CD4-positive, alpha-beta T cell treated with Interleukin-15 for 4 hours (primary cell): ENCODE data around the gene SFT2D2.
"Not testable (repeated sequence)": the region's sequence is repeated elsewhere in the genome, so short reads cannot be mapped to it uniquely, and the experiment has no call there.

Experiments
- DNase-seq: peaks from one replicate; pipeline ENCODE4 v3.0.0-alpha.2; 2020; ENCODE audit warnings: low spot score

Gene SFT2D2

DNA sequence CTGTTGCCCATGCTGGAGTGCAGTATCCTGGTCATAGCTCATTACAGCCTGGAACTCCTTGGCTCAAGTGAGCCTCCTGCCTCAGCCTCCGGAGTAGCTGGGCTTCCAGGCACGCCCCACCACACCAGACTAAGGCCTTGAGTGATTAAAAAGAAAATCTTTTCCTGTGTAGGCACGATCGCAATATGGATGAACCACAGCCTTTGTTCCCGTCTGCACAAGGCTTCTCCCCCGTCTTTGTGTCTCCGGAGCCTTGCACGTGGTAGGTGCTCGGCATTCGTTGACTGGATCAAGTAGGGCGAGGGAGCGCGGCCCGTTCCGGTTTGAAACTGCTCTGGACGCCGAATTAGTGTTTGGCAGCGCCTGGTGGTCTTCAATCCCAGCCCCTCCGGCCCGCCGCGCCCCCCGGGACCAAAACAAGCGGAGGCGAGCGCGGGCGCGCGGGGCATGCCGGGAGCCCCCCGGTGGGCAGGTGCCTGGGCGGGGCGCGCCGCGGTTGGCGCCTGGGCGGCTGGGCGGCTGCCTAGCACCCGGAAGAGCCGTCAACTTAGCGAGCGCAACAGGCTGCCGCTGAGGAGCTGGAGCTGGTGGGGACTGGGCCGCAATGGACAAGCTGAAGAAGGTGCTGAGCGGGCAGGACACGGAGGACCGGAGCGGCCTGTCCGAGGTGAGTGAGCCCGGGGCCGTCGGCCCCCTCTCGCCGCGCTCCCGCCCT, at the start of gene SFT2D2:
SFT2D2 (plus strand) TSS at position 529 of the 715 bp plus-strand sequence; CDS start at position 605, 76 bp downstream.
- peak; percentile 72 for DNase-seq

DNA sequence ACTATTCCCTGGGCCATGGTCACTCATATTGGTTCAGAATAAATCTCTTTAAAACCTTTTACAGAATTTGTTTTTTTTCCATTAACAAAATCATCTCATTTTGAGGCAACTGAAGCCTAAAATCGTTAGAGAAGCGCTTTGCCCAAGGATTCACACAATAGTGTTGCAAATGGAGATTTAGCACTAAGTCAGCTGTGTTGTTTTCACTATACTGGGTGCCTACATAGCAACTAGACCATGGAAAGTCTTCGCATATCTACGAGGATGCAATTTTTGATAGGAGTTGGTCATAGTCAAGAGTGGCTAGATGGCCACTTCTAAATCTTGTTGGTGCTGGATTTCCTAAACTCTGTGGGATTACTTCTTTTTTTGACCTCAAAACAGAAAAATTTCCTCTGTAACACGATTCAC, 47.6 kb upstream of the SFT2D2 start:
- DNase-seq: no peak

DNA sequence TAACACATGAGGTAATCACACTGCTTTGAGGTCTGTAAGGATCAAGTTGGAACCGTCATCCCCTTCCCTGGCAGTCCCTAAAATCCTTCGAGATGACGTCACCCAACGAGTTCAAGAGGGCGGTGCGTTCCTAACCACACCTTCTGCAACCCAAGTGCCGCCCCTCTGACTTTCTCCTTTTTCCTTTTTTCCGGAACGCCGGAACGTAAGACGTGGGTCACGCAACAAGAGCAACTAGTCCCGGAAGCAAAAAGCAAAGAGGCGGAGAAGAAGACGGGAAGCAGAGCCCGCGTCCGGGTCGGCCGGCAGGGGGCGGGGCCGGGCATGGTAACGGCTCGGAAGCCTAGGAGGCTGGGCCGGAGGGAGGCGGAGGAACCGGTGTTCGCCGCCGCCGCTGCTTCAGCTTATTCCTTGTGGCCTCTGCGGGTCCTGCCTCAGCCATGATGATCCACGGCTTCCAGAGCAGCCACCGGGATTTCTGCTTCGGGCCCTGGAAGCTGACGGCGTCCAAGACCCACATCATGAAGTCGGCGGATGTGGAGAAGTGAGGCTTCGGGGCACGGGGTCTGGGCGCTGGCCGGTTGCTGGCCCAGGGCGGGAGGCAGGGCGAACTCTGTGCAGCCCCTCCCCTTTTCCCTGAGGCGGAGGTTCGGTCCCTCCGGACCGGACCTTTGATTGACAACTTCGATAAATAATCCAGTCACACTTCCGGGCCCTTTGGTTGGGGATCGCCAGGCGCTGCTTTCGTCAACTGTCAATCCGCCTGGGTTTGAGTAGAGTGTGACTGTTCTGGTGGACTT, 47.0 kb upstream of the SFT2D2 start, which contains the start of gene TIPRL:
TIPRL (plus strand) TSS at position 325 of the 800 bp plus-strand sequence; CDS start at position 441, 116 bp downstream.
- peak; percentile 94 for DNase-seq

DNA sequence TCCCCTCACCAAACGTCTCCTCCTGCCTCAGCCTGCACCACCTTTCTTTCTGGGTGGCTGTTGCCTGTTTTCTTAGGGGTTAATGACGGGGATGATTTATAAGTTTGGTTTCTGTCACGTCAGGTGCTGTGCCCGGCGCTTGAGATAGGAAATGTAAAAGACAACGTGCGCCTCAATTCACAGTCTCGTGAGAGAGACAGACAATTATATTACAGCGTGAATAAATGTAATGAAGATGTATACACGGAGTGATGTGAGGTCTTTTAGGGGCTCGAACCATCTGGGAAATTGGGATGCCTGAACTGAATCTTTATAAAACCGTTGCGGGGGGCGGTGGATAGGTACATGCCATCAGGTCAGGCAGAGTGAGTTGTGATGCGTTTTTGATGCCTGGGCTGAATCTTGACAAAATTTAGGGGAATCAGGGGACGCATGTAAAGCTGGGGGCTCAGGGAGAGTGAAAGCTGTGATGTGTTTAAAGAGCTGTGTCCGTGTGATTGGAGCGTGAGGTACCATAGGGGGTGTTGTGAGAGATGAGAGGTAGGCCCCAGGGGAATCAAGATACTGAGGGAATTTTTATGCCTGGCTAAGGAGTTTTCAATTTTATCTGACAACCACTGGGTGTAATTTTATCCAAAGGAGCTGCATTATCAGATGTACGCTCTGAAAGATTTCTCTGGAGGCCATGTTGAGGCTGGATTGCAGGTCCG, 46.2 kb upstream of the SFT2D2 start:
- no peak for DNase-seq

DNA sequence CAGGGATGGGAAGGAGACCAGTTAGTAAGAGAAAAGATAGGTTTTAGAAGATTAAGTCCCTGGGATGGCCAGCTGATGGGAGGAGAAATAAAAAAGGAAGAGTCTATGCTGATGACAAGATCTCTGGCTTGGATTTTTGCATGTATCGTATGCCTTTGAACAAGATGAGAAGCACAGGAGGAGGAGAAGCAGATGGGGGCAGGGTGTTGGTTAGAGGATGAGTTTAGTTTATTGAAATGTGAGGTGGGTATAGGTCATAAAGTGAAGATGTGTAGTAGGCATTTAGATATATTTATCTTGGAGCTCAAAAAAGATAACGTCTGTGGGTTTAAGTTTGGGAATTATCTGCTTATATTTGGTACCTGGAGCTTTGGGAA, 45.7 kb upstream of the SFT2D2 start:
- no peak for DNase-seq

DNA sequence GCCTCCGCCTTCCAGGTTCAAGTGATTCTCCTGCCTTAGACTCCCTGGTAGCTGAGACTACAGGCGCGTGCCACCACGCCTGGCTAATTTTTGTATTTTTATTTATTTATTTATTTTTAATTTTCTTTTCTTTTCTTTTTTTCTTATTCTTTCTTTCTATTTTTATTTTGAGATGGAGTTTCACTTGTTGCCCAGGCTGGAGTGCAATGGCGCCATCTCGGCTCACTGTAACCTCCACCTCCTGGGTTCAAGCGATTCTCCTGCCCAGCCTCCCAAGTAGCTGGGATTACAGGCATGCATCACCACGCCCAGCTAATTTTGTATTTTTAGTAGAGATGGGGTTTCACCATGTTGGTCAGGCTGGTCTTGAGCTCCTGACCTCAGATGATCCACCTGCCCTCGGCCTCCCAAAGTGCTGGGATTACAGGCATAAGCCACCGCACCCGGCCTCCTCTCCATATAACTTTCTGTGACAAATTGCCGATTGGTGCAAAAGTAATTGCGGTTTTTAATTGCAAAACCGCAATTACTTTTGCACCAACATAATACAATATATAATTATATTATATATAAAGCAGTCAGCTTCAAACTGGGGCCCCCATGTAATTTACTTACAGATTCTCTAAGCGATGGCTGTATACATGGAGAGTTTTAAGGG, 44.6 kb upstream of the SFT2D2 start:
- DNase-seq: not testable (repeated sequence)

DNA sequence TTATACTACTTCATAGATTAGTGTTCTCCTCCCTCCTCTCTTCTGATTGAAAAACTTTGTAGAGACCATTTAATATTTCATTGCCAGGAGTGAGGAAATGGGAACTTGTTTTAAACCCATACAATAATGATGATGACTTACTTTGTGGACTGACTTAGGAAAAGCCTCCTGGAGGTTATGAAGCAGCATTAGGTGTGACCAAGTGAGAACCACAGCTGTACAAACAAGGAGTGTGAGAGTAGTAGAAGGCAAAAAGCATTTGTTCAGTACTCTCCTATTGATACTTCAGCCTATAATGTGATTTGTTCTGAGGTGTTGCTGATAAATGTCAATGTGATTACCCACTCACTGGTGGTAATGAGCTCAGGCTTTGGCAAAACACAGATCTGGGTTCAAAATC, 38.6 kb upstream of the SFT2D2 start:
- no peak for DNase-seq

DNA sequence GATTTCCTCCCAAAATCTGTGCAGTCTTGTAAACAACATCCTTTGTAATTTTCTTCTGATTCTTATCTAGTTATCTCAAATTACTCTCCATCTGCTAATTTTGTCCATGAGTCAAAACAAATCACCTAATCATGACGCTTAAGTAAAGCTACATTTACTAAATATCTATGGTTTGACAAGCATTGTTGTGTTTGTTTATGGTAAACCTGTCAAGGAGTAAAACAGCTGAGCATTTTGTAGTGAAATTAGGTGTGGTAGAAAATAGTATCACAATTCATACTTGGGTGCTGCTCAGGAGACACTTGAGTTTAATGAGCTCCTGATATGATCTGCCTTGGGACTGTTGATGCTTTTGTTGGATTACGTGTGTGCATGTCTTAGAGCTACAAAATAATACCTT, 35.4 kb upstream of the SFT2D2 start:
- DNase-seq: no peak

DNA sequence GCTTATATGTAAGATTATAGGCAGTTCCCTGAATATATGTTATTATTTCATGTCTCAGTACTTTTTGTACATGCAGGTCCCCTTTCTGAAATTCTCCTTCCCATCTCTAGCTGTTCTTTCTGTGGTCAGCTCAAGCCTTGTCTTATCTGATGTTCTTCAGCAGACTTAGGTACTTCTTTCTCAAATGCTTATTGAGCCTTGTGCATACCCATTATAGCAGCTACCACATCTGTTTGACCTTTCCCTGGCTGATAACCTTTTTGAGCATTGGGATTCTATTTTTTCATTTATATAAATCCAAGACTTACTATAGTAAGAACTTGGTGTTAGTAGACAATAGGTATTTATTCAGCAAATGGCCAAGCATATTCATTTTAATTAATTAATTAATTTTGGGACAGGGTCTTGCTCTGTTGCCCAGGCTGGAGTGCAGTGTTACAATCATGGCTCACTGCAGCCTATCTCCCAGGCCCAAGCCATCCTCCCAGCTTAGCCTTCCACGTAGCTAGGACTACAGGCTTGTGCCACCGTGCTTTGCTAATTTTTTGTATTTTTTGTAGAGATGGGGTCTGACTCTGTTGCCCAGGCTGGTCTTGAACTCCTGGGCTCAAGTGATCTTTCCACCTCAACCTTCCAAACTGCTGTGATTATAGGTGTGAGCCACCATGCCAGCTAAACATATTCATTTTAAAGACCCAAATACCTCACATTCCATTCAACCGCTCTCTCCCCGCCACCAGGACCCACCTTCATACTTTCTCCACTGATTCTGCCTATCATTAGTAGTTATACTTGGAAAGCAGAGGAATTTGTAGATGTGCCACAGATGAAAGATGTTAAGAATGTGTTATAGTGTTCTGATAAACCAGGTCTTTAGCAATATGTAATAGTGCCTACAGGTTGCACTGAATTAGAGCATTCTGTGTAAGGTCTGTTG, 30.3 kb upstream of the SFT2D2 start:
- no peak for DNase-seq

DNA sequence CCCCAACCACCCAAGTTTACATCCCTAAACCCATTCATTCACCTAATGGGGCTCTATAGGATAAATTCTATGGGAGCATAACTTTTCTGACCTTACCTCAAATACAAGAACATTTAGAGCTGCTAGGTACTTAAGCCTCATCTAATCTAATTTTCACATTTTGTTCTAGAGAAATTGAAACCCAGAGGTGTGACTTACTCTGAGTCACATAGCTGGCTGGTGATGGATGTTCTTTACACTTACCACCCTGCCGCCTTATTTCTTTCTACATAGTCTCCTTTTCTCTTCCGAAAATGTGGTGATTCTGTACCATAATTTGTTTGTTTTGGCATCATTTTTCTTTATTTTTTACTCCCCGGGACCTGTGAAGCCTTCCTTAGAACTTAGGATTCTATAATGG, 26.7 kb upstream of the SFT2D2 start:
- no peak for DNase-seq

DNA sequence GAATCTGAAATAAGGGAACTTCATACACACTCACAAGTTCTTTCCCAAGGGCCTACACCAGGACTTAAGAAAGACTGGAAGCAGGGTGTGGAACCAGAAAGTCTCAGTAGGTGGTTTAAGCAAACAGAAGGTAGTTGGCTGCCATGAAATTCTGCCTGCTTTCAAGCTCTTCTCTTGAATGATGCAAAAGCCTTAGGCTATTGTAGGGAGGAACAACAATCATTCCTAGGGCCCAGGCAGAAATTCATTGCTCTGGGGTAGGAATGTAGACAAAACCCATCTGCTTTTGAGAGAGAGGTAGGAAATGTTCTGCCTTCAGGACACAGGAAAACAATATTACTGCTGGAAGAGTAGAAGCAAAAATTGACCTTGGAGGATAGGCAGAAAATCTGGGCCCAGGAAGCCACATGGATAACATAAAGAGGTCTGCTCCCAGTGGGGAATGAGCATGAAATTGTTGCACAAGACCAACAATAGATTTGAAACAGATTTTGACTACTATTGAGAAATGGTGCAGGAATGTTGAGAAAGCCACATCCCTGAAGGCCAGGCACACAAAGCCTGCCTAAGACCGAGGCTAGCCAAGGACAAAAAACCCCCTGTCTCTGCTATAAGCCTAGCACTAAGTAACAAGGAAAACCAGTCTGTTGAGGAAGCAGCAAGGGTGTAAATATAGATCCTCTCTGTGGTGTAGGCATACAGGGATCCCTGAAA, 22.7 kb upstream of the SFT2D2 start:
- DNase-seq: no peak

DNA sequence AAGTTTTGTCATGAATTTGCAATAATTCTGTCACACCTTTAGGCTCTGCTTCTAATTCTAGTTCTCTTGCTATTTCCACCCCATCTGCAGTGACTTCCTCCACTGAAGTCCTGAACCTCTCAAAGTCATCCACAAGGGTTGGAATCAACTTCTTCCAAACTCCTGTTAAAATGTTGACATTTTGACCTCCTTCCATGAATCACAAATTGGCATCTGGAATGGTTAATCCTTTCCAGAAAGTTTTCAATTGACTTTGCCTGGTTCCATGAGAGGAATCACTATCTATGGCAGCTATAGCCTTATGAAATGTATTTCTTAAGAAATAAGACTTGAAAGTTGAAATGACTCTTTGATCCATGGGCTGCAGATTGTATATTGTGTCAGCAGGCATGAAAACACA, 19.7 kb upstream of the SFT2D2 start:
- DNase-seq: no peak

DNA sequence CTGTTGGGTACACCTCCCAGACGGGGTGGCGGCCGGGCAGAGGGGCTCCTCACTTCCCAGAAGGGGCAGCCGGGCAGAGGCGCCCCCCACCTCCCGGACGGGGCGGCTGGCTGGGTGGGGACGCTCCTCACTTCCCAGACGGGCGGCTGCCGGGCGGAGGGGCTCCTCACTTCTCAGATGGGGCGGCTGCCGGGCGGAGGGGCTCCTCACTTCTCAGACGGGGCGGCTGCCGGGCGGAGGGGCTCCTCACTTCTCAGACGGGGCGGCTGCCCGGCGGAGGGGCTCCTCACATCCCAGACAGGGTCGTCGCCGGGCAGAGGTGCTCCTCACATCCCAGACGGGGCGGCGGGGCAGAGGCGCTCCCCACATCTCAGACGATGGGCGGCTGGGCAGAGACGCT, 18.1 kb upstream of the SFT2D2 start:
- DNase-seq: not testable (repeated sequence)

DNA sequence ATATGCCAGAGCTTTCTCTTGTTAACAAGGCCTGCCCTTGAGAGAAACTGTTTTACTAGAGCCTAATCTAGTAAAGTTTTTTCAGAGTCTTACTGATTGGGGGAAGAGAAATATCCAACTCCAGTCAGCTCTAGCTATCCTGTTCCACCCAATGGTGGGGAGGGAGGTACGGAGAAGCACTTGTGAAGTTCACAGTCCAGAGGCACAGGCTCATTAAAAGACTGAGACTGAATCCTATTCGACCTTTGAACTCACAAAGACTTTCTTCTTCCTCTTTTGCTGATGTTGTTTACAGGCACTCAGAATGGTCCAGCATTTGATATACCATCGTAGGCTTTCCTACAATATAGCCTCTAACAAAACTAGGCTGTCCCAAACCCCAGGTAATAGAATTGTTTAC, 15.5 kb upstream of the SFT2D2 start:
- no peak for DNase-seq

DNA sequence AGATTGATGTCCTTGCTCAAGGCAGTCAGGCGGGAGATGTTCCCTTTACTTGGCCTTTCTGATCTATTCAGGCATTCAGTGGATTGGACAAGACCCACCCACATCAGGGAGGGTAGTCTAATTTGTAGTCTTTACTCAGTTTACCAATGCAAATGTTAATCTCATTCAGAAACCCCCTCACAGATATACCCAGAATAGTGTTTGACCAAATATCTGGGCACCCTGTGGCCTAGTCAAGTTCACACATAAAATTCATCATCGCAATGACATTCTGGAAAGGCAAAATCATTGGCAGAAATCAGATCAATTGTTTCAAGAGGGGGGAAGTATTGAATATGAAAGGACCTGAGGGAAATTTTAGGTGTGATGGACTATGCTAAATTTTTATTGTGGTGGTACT, 12.5 kb upstream of the SFT2D2 start:
- no peak for DNase-seq

DNA sequence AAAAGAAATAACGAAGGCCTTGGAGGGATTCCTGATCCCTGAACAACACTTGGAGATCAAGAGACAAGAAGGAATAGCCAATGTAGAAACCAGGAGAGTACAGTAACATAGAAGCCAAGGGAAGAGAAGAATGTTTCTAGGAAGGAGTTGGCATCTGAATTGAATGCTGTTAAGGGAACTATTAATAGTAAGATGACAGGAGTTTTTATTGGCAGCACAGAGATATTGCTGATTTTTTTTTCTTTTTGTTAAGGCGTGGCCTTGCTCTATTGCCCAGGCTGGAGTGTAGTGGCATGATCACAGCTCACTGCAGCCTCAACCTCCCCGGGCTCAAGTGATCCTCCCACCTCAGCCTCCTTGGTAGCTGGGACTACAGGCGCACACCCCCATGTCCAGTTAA, 9.6 kb upstream of the SFT2D2 start:
- DNase-seq: no peak

DNA sequence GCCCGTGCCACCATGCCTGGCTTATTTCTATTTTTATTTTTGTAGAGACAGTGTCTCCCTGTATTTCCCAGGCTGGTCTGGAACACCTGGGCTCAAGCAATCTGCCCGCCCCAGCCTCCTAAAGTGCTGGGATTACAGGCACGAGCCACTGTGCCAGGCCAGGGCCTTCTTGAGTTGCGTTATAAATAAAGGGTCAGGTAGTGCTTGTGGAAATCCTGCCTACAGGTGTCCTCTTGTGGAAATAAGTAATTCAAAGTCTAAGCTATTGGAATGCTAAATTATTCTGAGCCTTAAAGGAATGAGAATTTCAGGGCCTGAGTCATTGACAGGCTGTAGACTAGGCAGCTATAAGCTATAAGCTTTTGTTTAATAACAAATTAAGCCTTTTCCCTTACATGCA, 8.1 kb upstream of the SFT2D2 start:
- DNase-seq: no peak

DNA sequence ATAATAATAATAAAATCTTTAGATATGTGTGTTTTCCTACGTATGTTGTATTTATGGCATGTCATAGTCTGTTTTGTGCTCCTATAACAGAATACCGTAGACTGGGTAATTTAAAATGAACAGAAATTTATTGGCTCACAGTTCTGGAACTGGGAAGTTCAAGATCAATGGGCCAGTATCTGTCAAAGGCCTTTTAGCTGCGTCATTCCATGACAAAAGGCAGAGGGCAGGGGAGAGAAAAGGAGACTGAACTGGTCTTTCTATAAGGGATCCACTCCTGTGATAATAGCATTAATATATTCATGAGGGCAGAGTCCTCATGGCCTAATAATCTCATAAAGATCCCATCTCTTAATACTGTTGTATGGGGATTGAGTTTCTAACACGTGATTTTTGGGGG, 7.1 kb upstream of the SFT2D2 start:
- no peak for DNase-seq

DNA sequence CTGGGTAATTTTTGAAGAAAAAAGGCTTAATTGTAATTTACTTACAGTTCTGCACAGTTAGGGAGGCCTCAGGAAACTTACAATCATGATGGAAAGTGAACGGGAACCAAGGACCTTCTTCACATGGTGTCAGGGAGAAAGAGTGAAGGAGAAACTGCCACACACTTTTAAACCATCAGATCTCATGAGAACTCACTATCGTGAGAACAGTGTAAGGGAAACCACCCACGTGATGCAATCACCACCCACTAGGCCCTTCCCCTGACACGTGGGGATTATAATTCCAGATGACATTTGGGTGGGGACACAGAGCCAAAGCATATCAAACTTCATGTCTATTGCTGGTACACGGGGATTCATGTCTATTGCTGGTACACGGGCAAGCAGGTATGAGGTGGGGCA, 5.3 kb upstream of the SFT2D2 start:
- DNase-seq: no peak

DNA sequence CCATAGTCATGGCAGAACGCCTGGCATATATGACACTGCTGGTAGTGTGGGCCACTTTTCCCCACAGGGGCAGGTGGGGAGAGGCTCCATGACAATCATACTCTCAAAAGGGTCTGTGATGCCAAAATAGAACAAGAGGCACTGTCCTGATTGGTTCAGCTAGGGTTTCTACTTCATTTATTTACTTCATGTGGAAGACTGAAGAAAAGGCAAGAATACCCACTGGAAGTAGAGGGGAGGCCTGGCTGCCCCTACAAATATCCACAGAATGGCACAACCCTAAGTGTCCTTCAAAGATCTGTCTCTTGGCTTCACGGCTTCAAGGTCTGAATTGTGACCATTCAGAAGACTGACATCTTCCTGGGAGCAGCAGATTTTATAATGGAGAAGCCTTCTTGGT, 4.5 kb upstream of the SFT2D2 start:
- no peak for DNase-seq

DNA sequence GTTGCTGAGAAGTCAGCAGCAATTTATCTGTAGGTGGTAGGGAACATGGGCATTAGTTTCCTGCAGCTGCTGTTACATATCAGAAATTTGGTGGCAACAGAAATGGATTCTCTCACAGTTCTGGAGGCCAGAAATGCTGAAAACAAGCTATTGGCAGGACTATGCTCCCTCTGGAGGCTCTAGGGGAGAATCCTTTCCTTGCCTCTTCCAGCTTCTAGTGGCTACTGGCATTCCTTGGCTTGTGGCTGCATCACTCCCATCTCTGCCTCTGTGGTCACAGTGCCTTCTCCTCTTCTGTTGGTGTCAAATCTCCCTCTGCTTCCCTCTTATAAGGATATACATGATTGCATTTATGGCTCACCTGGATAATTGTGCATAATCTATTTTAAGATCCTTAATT, 2.5 kb upstream of the SFT2D2 start:
- DNase-seq: no peak
